Fibroblast of skin of right biceps (primary cell): ENCODE measurements around the gene SUGT1.
"Not testable (repeated sequence)": the region's sequence is repeated elsewhere in the genome, so short reads cannot be mapped to it uniquely, and the experiment has no call there.

Source experiments
- DNase-seq: peaks from one replicate; pipeline ENCODE4 v3.0.0-alpha.2; 2013

Gene SUGT1

DNA sequence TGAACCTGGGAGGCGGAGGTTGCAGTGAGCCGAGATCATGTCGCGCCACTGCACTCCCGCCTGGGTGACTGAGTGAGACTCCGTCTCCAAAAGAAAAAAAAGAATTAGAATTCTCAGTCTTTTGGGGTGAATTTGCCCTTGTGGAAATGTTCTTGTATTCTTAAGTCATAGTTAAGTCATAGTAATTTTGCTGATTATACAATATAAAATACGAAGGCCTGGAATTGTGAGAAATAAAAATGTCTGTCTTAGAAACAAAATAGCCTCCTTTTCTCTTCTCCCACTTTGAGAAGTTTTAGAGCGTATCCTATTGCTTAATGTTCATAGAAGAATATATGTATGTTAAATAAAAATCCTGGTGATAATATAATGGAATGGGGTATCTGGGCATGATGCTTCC is 18.1 kb downstream of the SUGT1 start:
- DNase-seq, result no peak

DNA sequence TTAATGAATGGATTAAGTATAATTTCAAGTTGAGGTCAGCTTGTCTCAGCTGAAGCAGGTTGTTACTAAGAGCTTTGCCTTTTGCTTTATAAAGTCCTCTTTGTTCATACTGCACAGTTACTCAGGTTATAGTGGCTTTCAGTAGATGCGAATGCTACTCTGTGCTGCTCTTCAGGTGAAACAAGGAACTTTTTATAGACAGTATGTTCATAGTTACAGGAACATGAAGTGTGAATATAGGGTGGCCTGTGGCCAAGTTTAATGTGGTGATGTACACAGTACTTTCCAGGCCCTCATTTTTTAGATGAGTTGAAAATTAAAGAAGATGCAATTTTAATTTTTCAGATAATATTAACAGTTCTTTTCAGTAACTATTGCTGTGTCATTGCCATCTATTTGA is 20.8 kb downstream of the SUGT1 start:
- no peak for DNase-seq

DNA sequence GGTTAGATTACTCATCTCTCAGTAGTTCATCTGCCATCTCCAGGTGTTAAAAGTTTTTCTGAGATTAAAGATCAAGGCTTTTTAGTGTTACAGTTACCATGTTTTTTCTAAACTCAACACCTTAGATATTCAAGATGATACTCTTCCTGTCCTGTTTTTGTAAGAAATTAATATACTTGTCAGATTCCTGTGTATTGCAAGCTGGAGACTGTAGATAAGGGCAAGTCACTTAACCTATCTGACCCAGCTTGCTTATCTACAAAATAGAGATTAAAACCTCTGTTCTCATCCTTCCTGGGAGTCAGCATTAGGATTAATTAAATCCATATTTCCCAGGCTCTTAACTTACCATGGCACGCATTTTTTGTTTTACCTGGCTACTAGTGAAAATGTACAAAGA is 25.2 kb downstream of the SUGT1 start:
- no peak for DNase-seq

DNA sequence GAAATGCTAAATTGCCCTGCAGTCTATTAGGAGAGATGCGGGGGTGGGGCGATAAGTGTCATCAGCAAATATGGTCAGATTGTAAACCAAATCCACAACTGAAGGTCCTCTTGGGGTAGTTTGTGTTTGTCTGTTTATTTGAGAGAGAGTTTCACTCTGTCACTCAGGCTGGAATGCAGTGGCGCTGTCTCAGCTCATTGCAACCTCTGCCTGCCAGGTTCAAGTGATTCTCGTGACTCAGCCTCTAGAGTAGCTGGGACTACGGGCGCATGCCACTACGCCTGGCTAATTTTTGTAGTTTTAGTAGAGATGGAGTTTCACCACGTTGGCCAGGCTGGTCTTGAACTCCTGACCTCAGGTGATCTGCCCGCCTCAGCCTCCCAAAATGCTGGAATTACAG is 33.2 kb downstream of the SUGT1 start:
- DNase-seq, result not testable (repeated sequence)

DNA sequence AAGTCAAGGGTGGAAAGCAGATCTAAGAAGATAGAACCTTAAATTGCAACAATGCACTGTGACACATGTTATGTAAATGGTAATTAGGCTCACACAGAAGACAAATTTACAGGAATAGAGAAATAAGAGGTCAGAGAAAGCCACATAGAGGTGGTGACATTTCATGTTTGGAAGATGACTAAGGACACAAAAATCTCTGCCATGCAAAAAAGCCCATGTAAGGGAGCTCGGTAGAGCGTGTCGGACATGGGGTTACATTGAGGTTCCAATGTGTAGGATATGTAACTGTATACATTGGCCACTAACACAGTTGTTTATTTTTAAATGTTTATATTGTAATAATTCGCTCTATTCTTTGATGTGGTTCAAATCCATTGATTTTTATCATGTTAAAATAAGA is 33.7 kb downstream of the SUGT1 start:
- peak; percentile 33 for DNase-seq

DNA sequence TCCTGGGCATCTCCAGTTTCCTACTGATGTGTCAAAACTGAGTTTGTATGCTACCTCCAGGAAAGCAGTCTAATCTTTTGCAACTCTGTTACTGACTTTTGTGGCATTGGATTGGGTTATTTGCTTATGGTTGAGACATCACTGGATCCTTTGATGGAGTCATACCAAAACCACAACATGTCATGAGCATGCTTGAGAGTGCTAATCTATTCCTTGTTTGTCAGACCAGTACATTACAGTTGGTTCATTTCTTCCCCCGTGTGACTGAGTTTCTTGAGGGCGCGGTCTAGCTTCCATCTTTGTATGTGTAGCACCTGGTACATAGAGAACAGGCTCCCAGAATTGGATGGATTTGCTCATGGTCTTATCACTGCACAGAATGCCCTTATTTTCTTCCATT is 43.2 kb downstream of the SUGT1 start:
- DNase-seq, result peak; percentile 39

DNA sequence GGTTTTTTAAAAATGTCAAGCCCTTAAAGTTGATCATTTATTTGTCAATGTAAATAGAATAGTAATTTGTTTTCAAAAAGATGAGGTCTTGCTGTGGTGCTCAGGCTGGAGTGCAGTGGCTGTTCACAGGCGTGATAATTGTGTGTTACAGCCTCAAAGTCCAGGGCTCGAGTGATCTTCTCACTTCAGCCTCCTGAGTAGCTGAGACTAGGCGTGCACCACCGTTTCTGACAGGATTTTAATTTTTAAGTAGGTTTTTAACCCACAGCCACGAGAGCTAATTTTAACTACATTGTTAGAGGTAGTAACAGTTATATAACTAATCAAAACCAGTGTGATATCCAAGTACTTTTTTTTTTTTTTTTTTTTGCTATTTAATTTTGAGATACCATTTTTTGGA is 43.9 kb downstream of the SUGT1 start:
- no peak for DNase-seq

DNA sequence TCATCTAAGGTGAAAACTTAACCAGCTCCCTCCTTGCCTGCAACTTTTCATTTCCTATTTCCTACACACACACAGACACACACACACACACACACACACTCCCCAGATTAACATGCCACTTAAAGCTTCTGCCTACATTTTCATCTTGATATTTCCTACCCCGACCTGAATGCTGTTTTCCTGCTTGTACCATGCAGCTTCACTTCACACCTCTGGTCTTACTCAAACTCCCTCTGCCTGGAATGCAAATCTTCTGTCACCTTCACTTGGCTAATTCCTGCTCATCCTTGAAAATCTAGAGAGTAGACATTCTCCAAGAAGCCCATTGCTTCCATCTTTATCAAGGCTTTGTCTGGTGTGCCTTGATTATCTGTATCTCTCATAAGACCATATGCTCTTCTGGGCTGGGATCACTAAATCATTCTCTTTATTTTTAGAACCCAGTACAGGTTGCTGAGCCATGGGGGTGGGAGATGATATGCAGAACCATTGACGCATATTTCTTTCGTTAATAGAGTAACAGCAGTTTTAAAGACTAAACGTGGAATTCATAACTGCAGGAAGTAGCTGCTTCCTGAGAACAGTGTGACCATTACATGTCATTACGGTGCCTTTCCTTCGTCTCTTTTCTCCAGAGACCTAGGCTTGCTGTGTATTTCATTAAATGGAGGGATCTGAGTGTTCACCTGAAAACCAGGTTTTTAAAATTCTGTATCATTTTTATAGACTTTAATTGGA is 49.3 kb downstream of the SUGT1 start:
- DNase-seq, result no peak

DNA sequence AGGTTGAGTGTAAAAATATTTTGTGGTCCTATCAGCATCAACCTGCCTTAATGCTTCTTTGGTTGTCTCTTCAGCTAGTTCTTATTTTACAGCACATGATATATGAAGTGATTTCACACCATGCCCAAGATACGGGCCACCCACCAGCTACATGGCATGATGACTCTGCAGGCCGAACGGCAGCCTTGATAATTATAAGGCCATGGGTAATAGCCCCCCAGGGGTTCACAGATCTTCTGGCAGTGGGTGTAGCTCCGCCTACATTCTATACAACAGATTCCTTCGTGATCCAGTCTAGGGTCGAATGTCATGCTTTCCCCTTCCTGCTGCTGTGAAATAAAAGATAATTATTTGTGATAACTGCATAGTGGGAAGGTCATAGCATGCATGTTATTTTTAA is 50.8 kb downstream of the SUGT1 start:
- no peak for DNase-seq

DNA sequence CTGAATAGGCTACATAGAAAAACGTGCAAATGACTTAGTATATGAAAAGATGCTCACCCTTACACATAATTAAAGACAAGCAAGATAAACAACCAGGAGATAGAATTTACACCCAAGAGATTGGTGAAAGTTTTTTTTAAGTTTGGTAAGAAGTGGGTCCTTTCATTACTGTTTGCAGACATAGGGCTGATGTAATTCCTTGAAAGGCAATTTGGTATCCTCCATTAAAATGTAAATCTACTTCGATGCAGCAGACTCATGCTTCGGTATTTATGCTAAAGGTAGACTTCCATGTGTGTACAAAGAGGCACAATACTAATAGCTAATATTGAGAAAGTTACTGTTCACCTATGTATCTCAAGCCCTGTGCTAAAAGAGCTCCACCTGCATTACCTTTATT is 53.4 kb downstream of the SUGT1 start:
- DNase-seq, result no peak

DNA sequence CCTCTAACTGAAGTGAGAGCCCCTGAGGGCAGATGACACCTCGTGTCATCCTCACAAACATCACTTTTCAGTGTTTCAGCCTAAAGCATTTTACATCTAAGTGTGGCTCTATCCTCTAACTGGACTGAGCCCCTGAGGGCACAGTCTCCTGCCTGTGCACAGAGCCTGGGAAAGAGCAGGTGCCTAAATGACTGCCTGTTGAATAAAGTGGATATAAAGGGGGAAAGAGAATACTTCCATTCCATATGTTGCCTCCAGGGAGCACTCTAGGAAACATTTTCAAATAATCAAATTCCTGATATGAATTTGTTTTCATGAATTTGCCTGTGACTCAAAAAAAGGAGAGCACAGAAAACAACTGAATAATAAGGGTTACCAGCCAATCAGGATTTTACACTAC is 54.7 kb downstream of the SUGT1 start:
- DNase-seq, result no peak

DNA sequence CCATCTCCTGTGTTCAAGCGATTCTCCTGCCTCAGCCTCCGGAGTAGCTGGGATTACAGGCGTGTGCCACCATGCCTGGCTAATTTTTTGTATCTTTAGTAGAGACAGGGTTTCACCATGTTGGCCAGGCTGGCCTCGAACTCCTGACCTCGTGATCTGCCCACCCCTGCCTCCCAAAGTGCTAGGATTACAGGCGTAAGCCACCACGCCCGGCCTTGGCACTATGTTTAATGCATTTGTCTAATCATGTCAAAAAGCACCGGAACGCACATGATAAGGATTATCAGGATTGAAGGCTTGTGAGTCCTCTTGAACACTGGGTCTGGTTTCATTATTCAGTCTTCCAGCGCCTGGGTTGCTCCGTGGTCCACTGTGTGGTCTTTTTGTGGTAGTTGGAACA is 55.6 kb downstream of the SUGT1 start:
- DNase-seq, result not testable (repeated sequence)

DNA sequence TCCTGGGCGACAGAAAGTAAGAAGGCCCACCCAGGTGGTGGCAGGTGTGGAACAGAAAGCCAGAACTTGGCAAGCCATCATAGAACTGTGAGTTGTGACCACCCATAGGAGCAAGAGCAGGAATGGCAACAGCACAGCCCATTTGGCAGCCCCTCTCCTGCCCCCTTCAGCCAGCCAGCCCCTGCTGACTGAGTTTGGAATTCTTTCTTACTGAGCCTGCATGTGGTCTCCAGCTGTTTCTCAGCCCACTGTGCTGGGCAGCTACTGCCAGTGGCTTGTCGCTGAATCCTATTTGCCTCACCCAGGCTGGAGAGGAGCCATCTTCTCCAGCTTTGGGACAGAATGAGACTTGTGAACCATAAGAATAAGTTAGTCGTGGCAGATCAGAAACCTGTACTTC is 58.6 kb downstream of the SUGT1 start:
- no peak for DNase-seq

DNA sequence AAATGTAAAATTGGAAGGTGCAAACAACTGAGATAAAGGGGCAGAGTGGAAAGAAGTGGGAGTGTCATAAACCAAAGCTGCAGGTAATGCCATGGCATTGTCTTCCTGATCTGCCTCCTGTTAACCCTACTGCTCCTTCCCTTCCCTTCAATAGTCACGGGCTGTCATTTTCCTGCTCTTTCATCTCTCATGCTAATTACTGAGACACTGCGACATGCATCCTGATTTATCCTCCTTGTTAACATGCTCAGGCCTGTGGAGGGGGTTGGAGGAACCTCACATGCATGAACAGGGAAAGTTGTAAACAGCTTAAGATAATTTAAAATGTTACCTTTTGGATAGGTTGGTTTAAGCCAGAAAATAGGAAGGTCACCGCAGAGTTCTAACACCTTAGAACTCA is 59.7 kb downstream of the SUGT1 start:
- no peak for DNase-seq

DNA sequence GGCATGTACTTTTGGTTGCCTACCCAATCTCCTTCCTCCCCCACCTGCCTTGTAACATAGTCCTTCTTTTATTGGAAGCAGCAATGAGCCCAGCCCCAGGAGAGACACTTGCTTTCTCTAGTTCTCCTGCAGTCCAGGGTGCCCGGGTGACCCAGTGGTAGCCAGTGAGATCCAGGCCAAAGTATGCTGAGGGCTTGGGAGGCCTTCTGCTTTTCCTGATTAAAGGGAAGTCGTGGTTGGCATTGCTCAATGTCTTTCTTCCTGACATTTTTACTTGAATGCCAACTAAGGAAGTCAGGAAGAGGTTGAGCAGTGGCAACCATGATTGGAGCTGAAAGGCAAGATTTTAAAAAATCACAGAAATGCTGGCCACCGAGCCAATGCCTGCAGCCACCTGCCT is 61.3 kb downstream of the SUGT1 start:
- DNase-seq, result no peak

DNA sequence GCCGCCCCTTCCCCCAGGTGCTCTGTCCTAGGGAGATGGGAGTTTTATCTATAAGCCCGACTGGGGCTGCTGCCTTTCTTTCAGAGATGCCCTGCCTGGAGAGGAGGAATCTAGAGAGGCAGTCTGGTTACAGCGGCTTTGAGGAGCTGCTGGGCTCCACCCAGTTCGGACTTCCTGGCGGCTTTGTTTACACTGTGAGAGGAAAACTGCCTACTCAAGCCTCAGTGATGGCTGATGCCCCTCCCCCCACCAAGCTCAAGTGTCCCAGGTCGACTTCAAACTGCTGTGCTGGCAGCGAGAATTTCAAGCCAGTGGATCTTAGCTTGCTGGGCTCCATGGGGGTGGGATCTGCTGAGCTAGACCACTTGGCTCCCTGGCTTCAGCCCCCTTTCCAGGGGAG is 68.3 kb downstream of the SUGT1 start:
- not testable (repeated sequence) for DNase-seq

DNA sequence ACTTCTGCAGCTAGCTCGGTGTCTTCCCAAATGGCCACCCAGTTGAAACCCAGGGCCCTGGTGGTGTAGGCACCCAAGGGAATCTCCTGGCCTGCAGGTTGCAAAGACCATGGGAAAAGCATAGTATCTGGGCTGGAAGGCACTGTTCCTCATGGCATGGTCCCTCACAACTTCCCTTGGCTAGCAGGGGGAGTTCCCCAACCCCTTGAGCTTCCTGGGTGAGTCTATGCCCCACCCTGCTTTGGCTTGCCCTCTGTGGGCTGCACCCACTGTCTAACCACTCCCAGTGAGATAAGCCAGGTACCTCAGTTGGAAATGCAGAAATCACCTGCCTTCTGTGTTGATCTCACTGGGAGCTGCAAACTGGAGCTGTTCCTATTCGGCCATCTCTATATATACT is 68.7 kb downstream of the SUGT1 start:
- DNase-seq, result not testable (repeated sequence)

DNA sequence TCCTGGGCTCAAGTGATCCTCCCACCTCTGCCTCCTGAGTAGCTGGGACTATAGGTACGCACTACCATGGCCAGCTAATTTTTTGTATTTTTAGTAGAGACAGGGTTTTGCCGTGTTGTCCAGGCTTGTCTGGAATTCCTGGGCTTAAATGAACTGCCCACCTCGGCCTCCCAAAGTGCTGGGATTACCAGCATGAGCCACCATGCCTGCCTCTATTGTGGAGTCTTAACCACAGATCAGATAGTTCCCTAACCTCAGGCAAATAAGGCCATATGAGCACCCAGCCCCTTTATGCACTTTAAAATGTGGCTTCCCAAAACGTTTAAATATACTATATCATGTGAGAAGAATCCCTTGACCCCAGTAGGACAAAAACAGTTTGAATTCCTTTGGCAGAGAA is 70.5 kb downstream of the SUGT1 start:
- no peak for DNase-seq

DNA sequence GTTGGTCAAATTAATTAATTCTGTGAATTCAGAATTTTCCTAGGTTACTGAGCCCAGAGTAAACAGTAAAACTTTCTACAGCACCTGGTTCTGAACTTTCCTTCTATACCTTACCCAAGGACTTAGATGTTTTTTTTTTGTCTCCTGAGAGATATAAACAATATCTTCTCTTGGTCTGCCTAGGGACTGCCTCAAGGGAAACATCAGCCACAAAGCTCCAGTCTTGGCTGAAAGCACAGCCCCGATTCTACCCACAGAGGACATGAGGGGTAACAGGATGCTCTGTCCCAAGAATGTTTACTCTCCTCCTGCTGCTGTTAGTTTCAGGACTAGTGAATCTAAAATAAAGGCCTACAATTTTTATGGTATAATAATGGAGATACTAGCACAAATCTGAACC is 72.7 kb downstream of the SUGT1 start:
- no peak for DNase-seq

DNA sequence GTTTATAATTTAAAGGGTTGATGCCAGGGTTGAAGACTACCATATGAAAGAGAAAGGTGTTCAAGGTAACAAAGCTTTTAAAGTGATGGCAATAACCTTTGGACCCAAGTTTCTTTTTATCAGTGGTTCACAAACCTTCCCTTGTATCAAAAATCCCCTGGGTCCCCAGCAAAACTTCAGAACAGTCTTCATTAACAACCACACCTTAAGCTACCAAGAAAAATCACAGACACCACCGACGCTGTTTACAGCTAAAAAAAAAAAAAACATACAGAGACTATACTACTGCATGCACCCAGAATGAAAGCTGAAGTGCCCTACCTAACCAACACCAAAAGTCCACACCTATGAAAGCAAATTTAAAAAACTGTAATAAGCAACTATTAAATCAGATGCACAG is 73.6 kb downstream of the SUGT1 start:
- DNase-seq, result no peak

DNA sequence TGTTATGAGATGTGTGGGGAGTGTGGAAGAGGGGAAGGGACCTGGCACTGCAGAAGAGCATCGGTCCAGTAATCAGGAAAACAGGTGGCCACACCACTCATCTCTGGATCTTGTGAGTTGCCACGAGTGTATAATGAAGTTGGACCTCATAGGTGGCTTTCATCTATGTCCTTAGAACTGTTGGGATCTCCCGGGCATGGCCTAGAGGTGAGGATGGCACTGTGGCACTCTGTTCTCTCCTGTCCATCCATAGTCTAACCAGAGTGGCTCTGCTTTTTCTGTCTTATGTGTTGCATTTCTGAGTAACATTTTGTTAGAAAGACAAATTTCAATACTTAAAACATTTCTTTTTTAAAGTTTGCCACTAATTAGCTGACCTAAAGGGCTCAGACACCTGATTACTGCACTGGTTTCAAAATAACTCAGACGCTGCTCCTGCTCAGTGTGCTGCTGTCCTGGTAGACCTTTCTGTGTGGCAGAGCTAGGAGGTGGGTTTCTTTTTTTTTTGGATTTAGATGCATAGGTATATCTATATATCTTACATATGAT is 81.5 kb downstream of the SUGT1 start:
- no peak for DNase-seq

DNA sequence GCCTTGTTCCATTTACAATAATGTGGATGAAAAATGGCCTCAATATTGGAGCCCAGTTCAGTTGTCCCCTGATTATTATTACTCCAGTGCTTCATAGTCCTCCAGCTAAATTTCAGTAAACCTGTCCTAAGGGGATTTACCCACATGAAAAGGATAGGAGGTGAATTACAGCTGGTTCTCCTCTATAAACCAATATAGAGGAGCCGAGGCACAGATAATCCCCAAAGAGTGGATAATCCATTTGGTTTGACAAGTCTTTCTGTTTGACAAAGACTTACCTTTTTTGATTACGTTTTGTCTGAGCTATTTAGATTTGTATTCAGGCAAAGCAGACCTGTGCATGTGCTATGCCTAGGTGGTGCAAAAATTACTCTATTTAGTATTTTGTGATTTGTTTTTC is 84.3 kb downstream of the SUGT1 start:
- no peak for DNase-seq

DNA sequence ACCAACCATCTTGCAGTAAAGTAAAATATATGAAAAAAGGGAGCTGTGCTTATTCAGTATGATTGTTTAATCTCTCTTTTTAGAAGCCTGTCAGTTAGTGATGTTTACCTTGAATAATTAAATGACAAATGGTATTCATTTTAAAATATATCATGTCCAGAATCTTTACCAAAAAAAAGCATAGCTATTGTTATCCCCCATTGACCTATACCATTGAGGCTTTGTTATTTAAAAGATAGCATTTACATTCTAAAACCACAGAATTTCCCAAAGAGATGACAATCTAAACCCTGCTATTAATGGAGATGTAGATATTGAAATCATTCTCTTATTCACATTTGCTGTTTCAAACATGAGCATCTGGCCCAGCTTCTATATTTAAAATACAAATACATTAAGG is 84.8 kb downstream of the SUGT1 start:
- DNase-seq, result no peak

DNA sequence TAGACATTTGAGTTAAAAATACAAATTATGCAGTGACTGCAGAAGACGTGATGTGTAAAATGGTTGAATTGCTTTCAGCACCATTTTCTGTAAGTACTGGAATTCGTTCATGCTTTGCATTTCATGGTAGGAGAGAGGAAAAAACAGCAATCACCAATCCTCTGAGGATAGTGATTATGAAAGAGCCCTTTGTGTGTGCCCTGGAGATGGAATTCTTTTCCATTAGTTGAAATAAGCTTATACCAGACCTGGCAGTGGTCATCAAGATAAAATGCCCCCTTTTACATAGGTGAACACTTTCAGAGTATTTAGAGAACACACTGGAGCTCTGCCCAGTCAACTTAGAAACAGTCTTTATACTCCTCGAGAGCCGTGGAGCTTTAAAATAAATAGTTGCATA is 85.3 kb downstream of the SUGT1 start:
- DNase-seq, result no peak
